Suprapubic skin (tissue), 4 donors: ENCODE data around the gene PFDN5. TPM values are rescaled to one million over a fixed set of nuclear protein-coding genes. Genes with fewer than 3 reads are reported as not detected.
"Not testable (repeated sequence)": the region's sequence is repeated elsewhere in the genome, so short reads cannot be mapped to it uniquely, and the experiment has no call there.

Source experiments
- DNase-seq, 2 donors: peaks; one replicate each; pipeline ENCODE4 v3.0.0-alpha.2; 2019; ENCODE audit warnings: low spot score in 2 of 2
- H3K27ac ChIP-seq: fragments of 200-600 bp; sonication (generic); one replicate; pipeline ENCODE4 v1.5.1; 2019
- H3K27me3 ChIP-seq: fragments of 200-600 bp; sonication (generic); one replicate; pipeline ENCODE4 v1.5.1; 2019
- H3K36me3 ChIP-seq: fragments of 200-600 bp; sonication (generic); one replicate; pipeline ENCODE4 v1.5.1; 2019
- H3K4me1 ChIP-seq: fragments of 200-600 bp; sonication (generic); one replicate; pipeline ENCODE4 v1.5.1; 2019
- H3K4me3 ChIP-seq: fragments of 200-600 bp; sonication (generic); one replicate; pipeline ENCODE4 v1.5.1; 2019; ENCODE audit warnings: mild to moderate bottlenecking
- H3K9me3 ChIP-seq: fragments of 200-600 bp; sonication (generic); one replicate; pipeline ENCODE4 v1.5.1; 2019
- EP300 ChIP-seq: sonication (generic); formaldehyde crosslinking; IDR thresholded peaks from one replicate; pipeline ENCODE4 v1.6.1; 2017; ENCODE audit warnings: antibody characterized with exemption
- POLR2A ChIP-seq, 2 donors: fragments of 450-650 bp; IDR thresholded peaks; one replicate each; pipeline ENCODE4 v1.6.1; 2017; ENCODE audit warnings: antibody characterized with exemption in 2 of 2, mild to moderate bottlenecking in 2 of 2, moderate library complexity in 2 of 2
- POLR2AphosphoS5 ChIP-seq, 3 donors: sonication (generic); formaldehyde crosslinking; IDR thresholded peaks; one replicate each; pipeline ENCODE4 v1.6.1; 2017; ENCODE audit warnings: antibody characterized with exemption in 3 of 3
- WGBS: methylation state at CpG from one replicate; pipeline ENCODE4 v1.1.5; 2018; 5-methylcytosine and 5-hydroxymethylcytosine counted together
- total RNA-seq, 4 donors: library from RNA; depleted of rRNA; stranded (reverse); fragments of >200 nt; gene quantifications; one replicate each; pipeline ENCODE4 v1.1.0, GENCODE V29; 2016
- TF ChIP-seq, protein P1 (sequence below), 2 donors: fragments of 200-600 bp in 1 of 2; fragments of 450-650 bp in 1 of 2; sonication (generic) in 1 of 2; IDR thresholded peaks; one replicate each; pipeline ENCODE4 v1.5.1; 2016 to 2019; ENCODE audit warnings: antibody characterized with exemption in 2 of 2, mild to moderate bottlenecking in 1 of 2, moderate library complexity in 1 of 2

The PFDN5 gene
- total RNA-seq, 4 donors from 2014 or later = 457 to 612 (median 511) TPM

DNA sequence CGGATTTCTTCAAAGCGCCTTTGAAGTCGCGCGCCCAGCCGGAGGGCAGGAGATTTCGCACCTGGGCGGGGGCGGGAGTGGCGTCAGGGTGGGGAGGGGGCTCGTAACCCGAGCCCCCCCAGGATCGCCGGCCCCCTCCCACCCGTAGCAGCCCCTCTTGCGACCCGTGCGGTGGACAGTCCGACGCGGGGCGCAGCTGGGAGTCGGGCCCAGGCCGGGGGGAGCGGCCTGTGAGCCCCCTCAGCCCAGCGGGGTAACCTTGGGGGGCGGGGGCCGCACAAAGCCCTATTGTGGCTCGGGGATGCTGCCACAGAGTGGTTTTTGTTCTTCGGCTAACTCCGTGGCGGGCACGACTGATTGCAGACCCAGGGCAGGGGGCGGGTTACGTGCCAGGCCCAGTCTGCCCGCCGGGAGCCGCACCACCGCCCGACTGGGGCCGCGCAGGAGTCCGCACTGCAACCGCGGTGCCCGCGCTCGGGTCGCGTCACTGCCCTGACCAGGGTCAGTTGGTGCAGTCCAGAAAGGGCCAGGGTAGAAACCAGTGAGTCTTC lies 30.2 kb downstream of the PFDN5 start:
- Histone ChIP-seq H3K4me1 (peaks cover 46% of the 10 kb centered on the region), H3K27ac (peak overlapping the region; percentile 88), H3K9me3 (no peaks in the 10 kb centered on the region), H3K4me3 (peak overlapping the region; percentile 71), H3K27me3 (no peaks in the 10 kb centered on the region), H3K36me3 (no peaks in the 10 kb centered on the region)
- TF ChIP-seq POLR2AphosphoS5 (IDR thresholded peaks at IDR 0.05) = no peak
- TF ChIP-seq POLR2A (IDR thresholded peaks at IDR 0.05) = no peak
- TF ChIP-seq, protein P1, sequence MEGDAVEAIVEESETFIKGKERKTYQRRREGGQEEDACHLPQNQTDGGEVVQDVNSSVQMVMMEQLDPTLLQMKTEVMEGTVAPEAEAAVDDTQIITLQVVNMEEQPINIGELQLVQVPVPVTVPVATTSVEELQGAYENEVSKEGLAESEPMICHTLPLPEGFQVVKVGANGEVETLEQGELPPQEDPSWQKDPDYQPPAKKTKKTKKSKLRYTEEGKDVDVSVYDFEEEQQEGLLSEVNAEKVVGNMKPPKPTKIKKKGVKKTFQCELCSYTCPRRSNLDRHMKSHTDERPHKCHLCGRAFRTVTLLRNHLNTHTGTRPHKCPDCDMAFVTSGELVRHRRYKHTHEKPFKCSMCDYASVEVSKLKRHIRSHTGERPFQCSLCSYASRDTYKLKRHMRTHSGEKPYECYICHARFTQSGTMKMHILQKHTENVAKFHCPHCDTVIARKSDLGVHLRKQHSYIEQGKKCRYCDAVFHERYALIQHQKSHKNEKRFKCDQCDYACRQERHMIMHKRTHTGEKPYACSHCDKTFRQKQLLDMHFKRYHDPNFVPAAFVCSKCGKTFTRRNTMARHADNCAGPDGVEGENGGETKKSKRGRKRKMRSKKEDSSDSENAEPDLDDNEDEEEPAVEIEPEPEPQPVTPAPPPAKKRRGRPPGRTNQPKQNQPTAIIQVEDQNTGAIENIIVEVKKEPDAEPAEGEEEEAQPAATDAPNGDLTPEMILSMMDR (IDR thresholded peaks at IDR 0.05) = no peak
- no peak for TF ChIP-seq EP300
- DNase-seq = peak in 1 of 2 donors; percentile 73
- WGBS = 0% methylated on average over 13 of the region's 50 CpGs

DNA sequence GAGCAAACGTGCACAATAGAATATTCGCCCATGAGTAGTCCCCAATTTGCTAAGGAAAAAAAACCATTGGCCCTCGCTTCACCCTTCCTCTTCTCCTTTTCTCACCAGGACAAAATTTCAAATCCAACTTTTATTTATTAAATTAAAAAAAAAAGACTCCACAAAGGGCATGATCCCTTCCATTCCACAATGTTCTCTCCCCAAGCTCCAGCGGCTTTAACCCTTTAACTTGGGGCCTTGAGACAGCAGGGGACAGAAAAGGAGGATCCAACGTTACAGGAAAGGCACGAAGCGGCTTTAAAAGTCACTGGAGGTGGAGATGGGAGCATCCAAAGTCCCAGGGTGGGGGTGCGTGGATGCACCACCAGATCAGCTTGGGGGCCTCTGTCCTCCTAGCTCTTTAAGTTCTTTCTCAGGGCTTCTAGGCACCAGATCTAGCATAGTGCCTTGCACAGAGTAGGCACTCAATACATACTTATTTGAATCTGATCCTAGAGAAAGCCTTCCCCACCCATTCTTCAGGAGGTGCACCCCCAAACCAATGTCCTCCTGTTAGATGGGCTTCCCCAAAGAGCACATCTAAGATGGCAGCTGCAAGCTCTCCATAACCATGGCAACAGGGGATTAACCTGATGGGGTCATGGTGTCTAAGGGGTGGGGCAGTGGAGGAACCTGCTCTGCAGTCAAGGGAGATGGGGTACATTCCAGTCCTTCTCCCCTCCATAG lies 31.3 kb downstream of the PFDN5 start:
- WGBS = 85% methylated on average over 8 of the region's 8 CpGs
- Histone ChIP-seq H3K27ac (no peak overlapping the region), H3K4me1 (peaks cover 41% of the 10 kb centered on the region), H3K4me3 (no peak overlapping the region), H3K9me3 (no peaks in the 10 kb centered on the region), H3K36me3 (no peaks in the 10 kb centered on the region), H3K27me3 (no peaks in the 10 kb centered on the region)
- no peak for DNase-seq
- TF ChIP-seq EP300 = no peak
- TF ChIP-seq, protein P1 (IDR thresholded peaks at IDR 0.05) = no peak
- no peak for TF ChIP-seq POLR2A (IDR thresholded peaks at IDR 0.05)
- TF ChIP-seq POLR2AphosphoS5 (IDR thresholded peaks at IDR 0.05) = no peak

DNA sequence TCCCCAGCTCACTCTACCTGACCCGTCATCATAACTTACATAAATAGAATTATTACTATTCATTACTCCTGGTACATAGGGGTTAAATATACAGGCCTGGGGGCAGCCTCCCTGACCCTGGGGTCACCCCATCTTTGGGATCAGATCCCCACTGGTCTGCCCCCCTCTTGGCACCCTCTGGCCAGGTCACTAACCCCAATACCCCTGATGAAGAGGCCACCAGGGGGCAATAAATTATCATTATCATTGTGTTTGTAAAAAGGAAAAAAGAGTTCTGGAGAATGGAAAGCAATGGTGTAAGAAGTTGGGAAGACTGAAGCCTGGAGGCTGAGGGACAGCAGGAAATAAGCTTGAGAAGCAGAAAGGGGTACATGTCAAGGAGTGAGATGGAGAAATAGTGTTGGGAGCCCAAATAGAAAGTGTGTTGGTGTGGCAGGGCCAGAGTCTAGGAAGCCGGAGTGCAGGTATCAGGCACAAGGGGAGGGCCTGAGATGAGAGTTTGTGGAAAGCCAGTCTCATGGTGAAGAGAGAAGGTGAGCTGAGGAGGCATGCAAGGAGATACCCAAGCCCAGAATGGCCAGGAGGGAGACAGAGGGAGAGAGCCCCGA lies 32.2 kb downstream of the PFDN5 start:
- Histone ChIP-seq H3K27me3 (no peaks in the 10 kb centered on the region), H3K27ac (no peak overlapping the region), H3K4me1 (peaks cover 32% of the 10 kb centered on the region), H3K36me3 (no peaks in the 10 kb centered on the region), H3K9me3 (no peaks in the 10 kb centered on the region), H3K4me3 (no peak overlapping the region)
- DNase-seq = no peak
- TF ChIP-seq POLR2A (IDR thresholded peaks at IDR 0.05) = no peak
- no peak for TF ChIP-seq EP300
- TF ChIP-seq, protein P1 (IDR thresholded peaks at IDR 0.05) = peak in 1 of 2 donors; percentile 7
- TF ChIP-seq POLR2AphosphoS5 (IDR thresholded peaks at IDR 0.05) = no peak
- WGBS = 79% methylated on average over 3 of the region's 3 CpGs

DNA sequence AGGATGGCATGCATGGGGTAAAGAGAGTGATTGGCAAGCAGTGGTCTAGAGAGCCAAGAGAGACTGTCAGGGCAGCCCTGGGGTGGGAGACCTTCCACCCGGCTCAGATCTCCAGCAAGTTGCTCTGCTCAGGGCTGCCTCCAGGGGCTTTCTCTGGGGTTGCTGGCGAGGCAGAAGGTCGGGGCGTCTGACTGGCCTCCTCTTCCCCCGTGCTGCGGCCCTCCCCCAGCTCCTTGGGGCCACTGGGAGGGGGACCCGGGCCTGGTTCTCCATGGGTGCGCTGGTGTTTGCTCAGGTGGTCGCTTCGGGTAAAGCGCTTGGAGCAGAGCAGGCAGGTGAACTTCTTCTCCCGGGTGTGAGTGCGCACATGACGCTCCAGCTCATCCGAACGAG lies 32.7 kb downstream of the PFDN5 start:
- Histone ChIP-seq H3K27ac (no peak overlapping the region), H3K4me3 (no peak overlapping the region), H3K9me3 (no peaks in the 10 kb centered on the region), H3K27me3 (peaks cover 2% of the 10 kb centered on the region), H3K4me1 (peaks cover 27% of the 10 kb centered on the region), H3K36me3 (no peaks in the 10 kb centered on the region)
- WGBS = 73% methylated on average over 4 of the region's 16 CpGs
- DNase-seq = no peak
- TF ChIP-seq, protein P1 (IDR thresholded peaks at IDR 0.05) = peak in 1 of 2 donors; percentile 2
- TF ChIP-seq POLR2AphosphoS5 (IDR thresholded peaks at IDR 0.05) = no peak

DNA sequence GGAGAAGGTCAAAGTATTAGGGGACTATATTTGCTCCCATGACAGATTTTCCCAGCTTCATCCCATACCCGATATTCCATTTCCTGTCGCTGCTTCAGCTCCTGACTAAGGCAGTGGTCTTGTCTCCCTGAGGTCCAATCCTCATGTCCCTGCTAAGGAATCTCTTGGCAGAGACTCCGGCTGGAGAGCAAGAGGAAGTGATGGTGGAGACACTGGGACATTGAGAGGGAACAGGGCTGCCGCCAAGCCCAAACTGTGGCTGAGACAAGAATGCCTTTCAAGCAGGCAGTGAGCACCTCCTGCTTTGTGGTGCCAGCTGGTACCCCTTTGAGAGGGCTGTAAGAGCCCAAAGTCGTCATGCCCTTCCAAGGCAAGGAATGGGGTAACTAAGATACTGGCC lies 35.3 kb downstream of the PFDN5 start:
- Histone ChIP-seq H3K36me3 (no peaks in the 10 kb centered on the region), H3K4me3 (no peak overlapping the region), H3K9me3 (no peaks in the 10 kb centered on the region), H3K27me3 (peaks cover 16% of the 10 kb centered on the region), H3K4me1 (peaks cover 7% of the 10 kb centered on the region), H3K27ac (no peak overlapping the region)
- 76% methylated on average over 5 of the region's 5 CpGs for WGBS
- no peak for TF ChIP-seq POLR2A (IDR thresholded peaks at IDR 0.05)
- TF ChIP-seq POLR2AphosphoS5 (IDR thresholded peaks at IDR 0.05) = no peak
- TF ChIP-seq EP300 = no peak
- TF ChIP-seq, protein P1 (IDR thresholded peaks at IDR 0.05) = no peak
- DNase-seq = no peak

DNA sequence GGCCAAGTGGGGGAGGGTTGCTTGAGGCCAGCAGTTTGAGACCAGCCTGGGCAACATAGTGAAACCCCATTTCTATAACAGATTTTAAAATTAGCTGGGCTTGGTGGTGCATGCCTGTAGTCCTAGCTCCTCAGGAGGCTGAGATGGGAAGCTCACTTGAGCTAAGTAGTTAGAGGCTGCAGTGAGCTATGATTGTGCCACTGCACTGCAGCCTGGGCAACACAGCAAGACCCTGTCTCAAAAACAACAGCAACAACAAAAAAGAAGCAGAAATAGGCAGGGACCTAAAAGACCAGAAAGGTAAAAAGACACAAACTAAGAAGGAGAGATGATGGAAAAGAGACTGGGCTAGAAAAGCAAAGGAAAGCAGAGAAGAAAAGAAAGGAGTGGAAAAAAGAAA lies 37.0 kb downstream of the PFDN5 start:
- peaks cover 33% of the 10 kb centered on the region for H3K27me3 ChIP-seq
- H3K4me1 ChIP-seq, DNase-seq, H3K36me3 ChIP-seq, H3K27ac ChIP-seq, H3K9me3 ChIP-seq, H3K4me3 ChIP-seq: not testable (repeated sequence)
